Hepatocyte (in vitro differentiated cells): ENCODE measurements around the gene PNPLA1. TPM values are rescaled to one million over a fixed set of nuclear protein-coding genes. Genes with fewer than 3 reads are reported as not detected.

Experiments
- DNase-seq: peaks from one replicate; pipeline ENCODE4 v3.0.0-alpha.2; 2016; ENCODE audit warnings: low spot score
- H2AFZ ChIP-seq: fragments of 200-600 bp; sonication (generic); 2 replicates; pipeline ENCODE4 v1.6.0; 2016; ENCODE audit warnings: antibody characterized with exemption, mild to moderate bottlenecking
- H3K27ac ChIP-seq: fragments of 200-600 bp; sonication (generic); 2 replicates; pipeline ENCODE4 v1.5.1; 2016; ENCODE audit warnings: mild to moderate bottlenecking
- H3K27me3 ChIP-seq: fragments of 200-600 bp; sonication (generic); 2 replicates; pipeline ENCODE4 v1.6.1; 2016
- H3K36me3 ChIP-seq: fragments of 200-600 bp; sonication (generic); replicated peaks from 2 replicates; pipeline ENCODE4 v1.5.1; 2016; ENCODE audit warnings: low read depth; ENCODE audit not compliant: insufficient read depth
- H3K4me1 ChIP-seq: fragments of 200-600 bp; sonication (generic); 2 replicates; pipeline ENCODE4 v1.5.1; 2016; ENCODE audit warnings: mild to moderate bottlenecking, moderate library complexity; ENCODE audit not compliant: insufficient read depth
- H3K4me2 ChIP-seq: fragments of 200-600 bp; sonication (generic); 2 replicates; pipeline ENCODE4 v1.6.0; 2016
- H3K4me3 ChIP-seq: fragments of 200-600 bp; sonication (generic); 2 replicates; pipeline ENCODE4 v1.5.1; 2016; ENCODE audit warnings: mild to moderate bottlenecking
- H3K79me2 ChIP-seq: fragments of 200-600 bp; sonication (generic); 2 replicates; pipeline ENCODE4 v1.6.0; 2017; ENCODE audit warnings: mild to moderate bottlenecking
- H3K9me2 ChIP-seq: fragments of 200-600 bp; sonication (generic); replicated peaks from 2 replicates; pipeline ENCODE4 v1.6.0; 2017; ENCODE audit warnings: mild to moderate bottlenecking; ENCODE audit not compliant: insufficient read depth
- H3K9me3 ChIP-seq: fragments of 200-600 bp; sonication (generic); 2 replicates; pipeline ENCODE4 v1.5.1; 2016; ENCODE audit warnings: low read depth, mild to moderate bottlenecking
- H4K20me1 ChIP-seq: fragments of 200-600 bp; sonication (generic); 2 replicates; pipeline ENCODE4 v1.6.0; 2016; ENCODE audit warnings: mild to moderate bottlenecking; ENCODE audit not compliant: insufficient read depth, poor library complexity, severe bottlenecking
- CTCF ChIP-seq: fragments of 200-600 bp; sonication (generic); IDR thresholded peaks from 2 replicates; pipeline ENCODE4 v1.5.1; 2016; ENCODE audit warnings: antibody characterized with exemption, mild to moderate bottlenecking; ENCODE audit not compliant: poor library complexity
- EZH2 ChIP-seq: fragments of 200-600 bp; sonication (generic); IDR thresholded peaks from 2 replicates; pipeline ENCODE4 v1.6.1; 2016; ENCODE audit warnings: antibody characterized with exemption, mild to moderate bottlenecking, borderline replicate concordance
- EZH2phosphoT487 ChIP-seq: fragments of 200-600 bp; sonication (generic); IDR thresholded peaks from one replicate; pipeline ENCODE4 v1.6.1; 2018; ENCODE audit warnings: antibody characterized with exemption, mild to moderate bottlenecking, low read depth, moderate library complexity; ENCODE audit not compliant: unreplicated experiment, severe bottlenecking
- WGBS: methylation state at CpG from one replicate; pipeline ENCODE4 v1.1.6; 2016; ENCODE audit warnings: low lambda C conversion rate; ENCODE audit errors: missing lambda C conversion rate; 5-methylcytosine and 5-hydroxymethylcytosine counted together
- polyA plus RNA-seq: library from polyadenylated mRNA; unstranded; fragments of >200 nt; fragmentation: Nextera tagmentation; extraction: Ambion mirVana; gene quantifications from 2 replicates; pipeline ENCODE4 v1.2.1, GENCODE V29; 2016
- total RNA-seq: library from RNA; depleted of rRNA; stranded (reverse); fragments of >200 nt; gene quantifications from 2 replicates; pipeline ENCODE4 v1.2.3, GENCODE V29; 2014

The PNPLA1 gene
- total and polyA plus RNA-seq, 2 experiments from 2014 or later = 0.48 to 0.57 TPM

GRCh38 chr6:36350082-36350481, 80.2 kb downstream of the PNPLA1 start:
- Histone ChIP-seq H3K36me3 (no peaks in the 10 kb centered on the region), H3K4me2 (peak overlapping the region; percentile 15), H4K20me1 (no peaks in the 10 kb centered on the region), H3K4me1 (peaks cover 18% of the 10 kb centered on the region), H3K79me2 (no peaks in the 10 kb centered on the region), H3K9me3 (no peaks in the 10 kb centered on the region), H2AFZ (no peak overlapping the region), H3K27ac (peak overlapping the region; percentile 90), H3K4me3 (no peak overlapping the region), H3K9me2 (no peaks in the 10 kb centered on the region), H3K27me3 (no peaks in the 10 kb centered on the region)
- no peak for DNase-seq
- 92% methylated on average over 4 of the region's 4 CpGs for WGBS
- TF ChIP-seq CTCF = no peak
- TF ChIP-seq EZH2phosphoT487 = no peak
- TF ChIP-seq EZH2 = no peak

GRCh38 chr6:36350681-36351571, 81.1 kb downstream of the PNPLA1 start:
- Histone ChIP-seq H3K4me1 (peaks cover 18% of the 10 kb centered on the region), H2AFZ (no peak overlapping the region), H3K4me3 (no peak overlapping the region), H3K9me3 (no peaks in the 10 kb centered on the region), H3K27ac (peak overlapping the region; percentile 90), H4K20me1 (no peaks in the 10 kb centered on the region), H3K79me2 (no peaks in the 10 kb centered on the region), H3K27me3 (no peaks in the 10 kb centered on the region), H3K9me2 (no peaks in the 10 kb centered on the region), H3K4me2 (peak overlapping the region; percentile 51), H3K36me3 (no peaks in the 10 kb centered on the region)
- 51% methylated on average over 15 of the region's 15 CpGs for whole genome bisulfite sequencing
- peak; percentile 71 for DNase-seq
- no peak for TF ChIP-seq CTCF
- no peak for TF ChIP-seq EZH2
- no peak for TF ChIP-seq EZH2phosphoT487

GRCh38 chr6:36352477-36353157, 82.8 kb downstream of the PNPLA1 start:
- TF ChIP-seq EZH2 (no peak), EZH2phosphoT487 (no peak), CTCF (no peak)
- 91% methylated on average over 8 of the region's 8 CpGs for WGBS

More at GRCh38 chr6:36352477-36353157, 82.8 kb downstream of the PNPLA1 start:
- no peaks in the 10 kb centered on the region for H4K20me1 ChIP-seq
- no peak overlapping the region for H3K4me2 ChIP-seq
- H3K9me2 ChIP-seq = no peaks in the 10 kb centered on the region
- H3K4me1 ChIP-seq = peaks cover 18% of the 10 kb centered on the region
- H3K4me3 ChIP-seq = no peak overlapping the region
- no peaks in the 10 kb centered on the region for H3K79me2 ChIP-seq
- no peaks in the 10 kb centered on the region for H3K27me3 ChIP-seq
- H3K36me3 ChIP-seq = no peaks in the 10 kb centered on the region
- H3K9me3 ChIP-seq = no peaks in the 10 kb centered on the region
- no peak for DNase-seq
- H3K27ac ChIP-seq = peak overlapping the region; percentile 90
- no peak overlapping the region for H2AFZ ChIP-seq
